GM12878 (cell line): Measurements from ENCODE around the gene NAV2. TPM values are rescaled to one million over a fixed set of nuclear protein-coding genes. Genes with fewer than 3 reads are reported as not detected.

Experiments
- ATAC-seq: fragments of 200-7000 bp; cut with Tn5 transposase; 3 replicates; pipeline ENCODE4 v1.9.1; 2020; ENCODE audit warnings: mild to moderate bottlenecking, moderate library complexity
- BruUV-seq: library from RNA; stranded (reverse); fragments of 400-500 nt; replicated peaks from 2 replicates; lab custom pipeline; 2021; lab: Mats Ljungman, UMichigan
- CTCF ChIA-PET: fragments of 300-600 bp; sonication (Branson Sonifier 250); formaldehyde crosslinking; extraction: SDS; loops from one replicate; lab custom pipeline; 2021; ENCODE audit warnings: inconsistent platforms; lab: Yijun Ruan, JAX
- POLR2A ChIA-PET: fragments of 350-600 bp; formaldehyde crosslinking; extraction: SDS; loops from one replicate; lab custom pipeline; 2021; ENCODE audit warnings: inconsistent platforms; lab: Charles Lee
- RAD21 ChIA-PET: fragments of 300-600 bp; sonication (Branson Sonifier 250); formaldehyde crosslinking; loops from one replicate; lab custom pipeline; 2023; ENCODE audit warnings: antibody characterized with exemption; ENCODE audit not compliant: unreplicated experiment; lab: Charles Lee
- SMC1A ChIA-PET: fragments of 300-600 bp; sonication (Branson Sonifier 250); formaldehyde crosslinking; loops from one replicate; lab custom pipeline; 2023; ENCODE audit not compliant: unreplicated experiment, uncharacterized antibody; lab: Charles Lee
- DNase-seq: peaks from one replicate; pipeline ENCODE4 v3.0.0-alpha.2; 2011; ENCODE audit warnings: low read depth, low spot score
- FAIRE-seq: peaks from 3 replicates; lab custom pipeline; 2011; peaks lifted over from hg19 to GRCh38; lab: Jason Lieb, UNC
- H2AFZ ChIP-seq: 2 replicates; pipeline ENCODE4 v1.6.0; 2011; ENCODE audit warnings: low read depth, low read length, control low read depth; ENCODE audit not compliant: control insufficient read depth
- H3K27ac ChIP-seq: 2 replicates; pipeline ENCODE4 v1.5.1; 2011; ENCODE audit warnings: control low read depth; ENCODE audit not compliant: control insufficient read depth, insufficient read depth
- H3K27me3 ChIP-seq, 2 experiments: replicated peaks in 1 of 2; 2 replicates each; pipeline versions ENCODE4 v1.6.0 to v1.6.1; 2011; ENCODE audit warnings: low read length in 1 of 2; ENCODE audit not compliant: control insufficient read depth in 2 of 2, insufficient read depth in 2 of 2
- H3K36me3 ChIP-seq, 2 experiments: 2 replicates each; pipeline ENCODE4 v1.5.1; 2011; ENCODE audit warnings: low read length in 1 of 2; ENCODE audit not compliant: control insufficient read depth in 2 of 2, insufficient read depth in 2 of 2
- H3K4me1 ChIP-seq: 2 replicates; pipeline ENCODE4 v1.6.1; 2011; ENCODE audit warnings: mild to moderate bottlenecking, low read length, moderate library complexity, mixed read lengths; ENCODE audit not compliant: control insufficient read depth, insufficient read depth
- H3K4me2 ChIP-seq: 2 replicates; pipeline ENCODE4 v1.6.0; 2011; ENCODE audit warnings: control low read depth; ENCODE audit not compliant: control insufficient read depth, insufficient read depth
- H3K4me3 ChIP-seq: fragments of 200-600 bp; sonication (generic); 2 replicates; pipeline ENCODE4 v1.5.1; 2016
- H3K79me2 ChIP-seq: 2 replicates; pipeline ENCODE4 v1.6.0; 2011; ENCODE audit warnings: low read length; ENCODE audit not compliant: control insufficient read depth, insufficient read depth
- H3K9ac ChIP-seq: 2 replicates; pipeline ENCODE4 v1.8.0; 2011; ENCODE audit warnings: low read length, control low read depth, mixed read lengths; ENCODE audit not compliant: control insufficient read depth, insufficient read depth
- H3K9me3 ChIP-seq: replicated peaks from 3 replicates; pipeline ENCODE4 v1.5.1; 2011; ENCODE audit warnings: mild to moderate bottlenecking, low read length; ENCODE audit not compliant: control insufficient read depth, insufficient read depth
- H4K20me1 ChIP-seq: 2 replicates; pipeline ENCODE4 v1.6.0; 2011; ENCODE audit not compliant: control insufficient read depth, insufficient read depth
- NKRF ChIP-seq: fragments of 450-650 bp; conservative IDR thresholded peaks from 2 replicates; pipeline ENCODE4 v1.6.1; 2017; ENCODE audit warnings: mild to moderate bottlenecking, moderate library complexity
- ZBTB33 ChIP-seq: fragments of 450-650 bp; IDR thresholded peaks from 2 replicates; pipeline ENCODE4 v1.6.1; 2017; ENCODE audit warnings: mild to moderate bottlenecking
- WGBS: methylation state at CpG from one replicate; pipeline ENCODE4 v1.1.6; 2016; ENCODE audit warnings: low lambda C conversion rate; ENCODE audit not compliant: insufficient replicate concordance, insufficient coverage; ENCODE audit errors: missing lambda C conversion rate; 5-methylcytosine and 5-hydroxymethylcytosine counted together
- in situ Hi-C: fragments of 300-500 bp; cut with MboI; formaldehyde crosslinking; loops from 9 replicates; pipeline ENCODE4 v1.14.3; 2018; ENCODE audit warnings: mixed read lengths
- intact Hi-C: fragments of 100-400 bp; cut with micrococcal nuclease; formaldehyde crosslinking; loops from one replicate; pipeline ENCODE4 v1.14.2; 2022; ENCODE audit not compliant: unreplicated experiment
- polyA plus RNA-seq, 11 experiments: library from polyadenylated mRNA; depleted of rRNA in 4 of 11; unstranded in 6 of 11; stranded (reverse) in 5 of 11; fragments of >200 nt; fragmentation: Nextera tagmentation in 4 of 11; fragmentation: Illumina TruSeq in 1 of 11; extraction: Ambion mirVana in 4 of 11; extraction: Trizol in 1 of 11; gene quantifications; 1 replicate in 1 of 11; 2 replicates in 10 of 11; pipeline versions ENCODE4 v1.2.1 to v1.2.3, GENCODE V29; 2011 to 2016; ENCODE audit warnings: inconsistent platforms in 2 of 11, missing spikeins in 2 of 11, low read depth in 1 of 11
- total RNA-seq, 4 experiments: library from RNA; depleted of rRNA in 3 of 4; stranded (reverse); fragments of >200 nt in 3 of 4; fragmentation: Illumina TruSeq in 1 of 4; extraction: Trizol in 1 of 4; gene quantifications; 2 replicates each; pipeline versions ENCODE4 v1.2.1 to v1.2.3, GENCODE V29; 2013 to 2021

The NAV2 gene
- total and polyA plus RNA-seq, 10 of the 15 experiments (the other 5 are each of a cell fraction or from before 2014, with no cell fraction given): 0.35 to 6.1 (median 1.1) TPM

GRCh38 chr11:20070459-20070858, 357.8 kb downstream of the NAV2 start:
- H3K9ac ChIP-seq: no peak overlapping the region
- FAIRE-seq: no peak
- no peak overlapping the region for H3K27ac ChIP-seq
- RAD21 ChIA-PET: no interaction called here
- H4K20me1 ChIP-seq: no peaks in the 10 kb centered on the region
- ATAC-seq: no peak
- no peak overlapping the region for H2AFZ ChIP-seq
- no peaks in the 10 kb centered on the region for H3K36me3 ChIP-seq
- POLR2A ChIA-PET: no interaction called here
- 0 out of 4 replicates have a peak, but pooled peaks cover 0 to 2% of the 10 kb centered on the region in 2 experiments for H3K27me3 ChIP-seq
- intact Hi-C loops (no loop called here), in situ Hi-C loops (no loop called here)
- no peak for TF ChIP-seq NKRF
- no peak for TF ChIP-seq ZBTB33
- CTCF ChIA-PET: no interaction called here
- H3K79me2 ChIP-seq: no peaks in the 10 kb centered on the region
- SMC1A ChIA-PET: no interaction called here
- H3K9me3 ChIP-seq: no peaks in the 10 kb centered on the region
- no peak overlapping the region for H3K4me3 ChIP-seq
- DNase-seq: no peak
- BruUV-seq: no TSS peak
- WGBS: 61% methylated on average over 3 of the region's 3 CpGs
- no peak overlapping the region for H3K4me2 ChIP-seq
- no peaks in the 10 kb centered on the region for H3K4me1 ChIP-seq
